Left ventricle myocardium inferior (tissue), 1 donor: Measurements from ENCODE around the gene CARD16. TPM values are rescaled to one million over a fixed set of nuclear protein-coding genes. Genes with fewer than 3 reads are reported as not detected.

ENCODE experiments used
- DNase-seq: peaks from one replicate; pipeline ENCODE4 v3.0.0-alpha.2; 2020
- H3K27ac ChIP-seq: fragments of 200-600 bp; replicated peaks from 2 replicates; pipeline ENCODE4 v1.8.0; 2021
- H3K27me3 ChIP-seq: fragments of 200-600 bp; 2 replicates; pipeline ENCODE4 v1.8.0; 2021; ENCODE audit warnings: low read depth
- H3K36me3 ChIP-seq: fragments of 200-600 bp; 2 replicates; pipeline ENCODE4 v1.8.0; 2021
- H3K4me1 ChIP-seq: fragments of 200-600 bp; 2 replicates; pipeline ENCODE4 v1.8.0; 2021
- H3K4me3 ChIP-seq: fragments of 200-600 bp; 2 replicates; pipeline ENCODE4 v1.8.0; 2021; ENCODE audit warnings: mild to moderate bottlenecking, moderate library complexity
- H3K9me3 ChIP-seq: fragments of 200-600 bp; replicated peaks from 2 replicates; pipeline ENCODE4 v1.8.0; 2021
- intact Hi-C: fragments of 100-400 bp; cut with micrococcal nuclease; formaldehyde crosslinking; loops from one replicate; pipeline ENCODE4 v1.11.0; 2022
- total RNA-seq: library from RNA; stranded (reverse); fragmentation: NEBNext Ultra II Directional; extraction: Animal tissue kit (Norgen Biotek cat#: 25700); gene quantifications from one replicate; pipeline ENCODE4 v1.2.1, GENCODE V29; 2021
- TF ChIP-seq, protein P1 (sequence below): fragments of 200-600 bp; IDR thresholded peaks from 2 replicates; pipeline ENCODE4 v1.8.0; 2021; ENCODE audit warnings: antibody characterized with exemption, mild to moderate bottlenecking, borderline replicate concordance
- donor health status: DM: no; HTN: yes; CAD: no; lungs with severe emphysema.

The CARD16 gene
- total RNA-seq, 1 donor from 2014 or later = 8.3 TPM

DNA sequence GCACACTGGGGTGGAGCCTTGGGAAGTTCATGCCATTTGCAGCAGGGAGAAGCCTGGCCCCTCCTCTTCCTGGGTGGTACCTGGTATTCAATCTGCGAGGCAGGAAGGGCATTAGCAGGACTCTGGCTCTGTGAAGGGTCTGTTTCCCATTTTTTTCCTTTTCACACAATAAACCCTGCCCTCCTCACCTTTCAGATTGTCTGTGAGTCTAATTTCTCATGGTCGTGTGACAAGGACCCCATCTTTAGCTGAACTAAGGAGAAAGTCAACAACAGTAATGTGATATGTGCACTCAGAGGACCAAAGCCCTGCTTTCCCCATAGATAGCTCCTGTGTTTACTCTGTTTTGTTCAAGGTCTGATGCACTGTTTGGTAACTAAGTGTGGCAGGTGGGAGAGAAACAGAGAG, 50.1 kb downstream of the CARD16 start:
- intact Hi-C loops = no loop called here
- Histone ChIP-seq H3K27me3 (no peaks in the 10 kb centered on the region), H3K27ac (no peak overlapping the region), H3K4me1 (no peaks in the 10 kb centered on the region), H3K9me3 (no peaks in the 10 kb centered on the region), H3K36me3 (no peaks in the 10 kb centered on the region), H3K4me3 (no peak overlapping the region)
- TF ChIP-seq, protein P1, sequence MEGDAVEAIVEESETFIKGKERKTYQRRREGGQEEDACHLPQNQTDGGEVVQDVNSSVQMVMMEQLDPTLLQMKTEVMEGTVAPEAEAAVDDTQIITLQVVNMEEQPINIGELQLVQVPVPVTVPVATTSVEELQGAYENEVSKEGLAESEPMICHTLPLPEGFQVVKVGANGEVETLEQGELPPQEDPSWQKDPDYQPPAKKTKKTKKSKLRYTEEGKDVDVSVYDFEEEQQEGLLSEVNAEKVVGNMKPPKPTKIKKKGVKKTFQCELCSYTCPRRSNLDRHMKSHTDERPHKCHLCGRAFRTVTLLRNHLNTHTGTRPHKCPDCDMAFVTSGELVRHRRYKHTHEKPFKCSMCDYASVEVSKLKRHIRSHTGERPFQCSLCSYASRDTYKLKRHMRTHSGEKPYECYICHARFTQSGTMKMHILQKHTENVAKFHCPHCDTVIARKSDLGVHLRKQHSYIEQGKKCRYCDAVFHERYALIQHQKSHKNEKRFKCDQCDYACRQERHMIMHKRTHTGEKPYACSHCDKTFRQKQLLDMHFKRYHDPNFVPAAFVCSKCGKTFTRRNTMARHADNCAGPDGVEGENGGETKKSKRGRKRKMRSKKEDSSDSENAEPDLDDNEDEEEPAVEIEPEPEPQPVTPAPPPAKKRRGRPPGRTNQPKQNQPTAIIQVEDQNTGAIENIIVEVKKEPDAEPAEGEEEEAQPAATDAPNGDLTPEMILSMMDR = no peak
- no peak for DNase-seq

DNA sequence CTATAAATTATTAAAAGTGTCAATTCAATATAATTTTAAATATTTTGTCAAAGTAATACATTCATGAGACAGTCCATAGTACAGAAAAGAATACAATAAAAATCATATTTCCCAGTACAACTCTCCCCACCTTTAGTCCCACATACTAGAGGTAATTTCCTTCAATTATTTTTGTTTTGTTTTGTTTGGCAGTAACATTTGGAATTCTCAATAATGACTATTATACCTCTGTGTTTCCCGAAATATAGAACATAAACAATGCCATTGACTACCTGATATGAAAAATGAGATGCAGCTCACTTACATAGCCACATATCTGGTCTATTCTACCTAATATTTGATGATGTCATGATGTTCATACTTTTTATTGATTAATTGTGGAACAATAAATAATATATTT, 52.4 kb downstream of the CARD16 start:
- Histone ChIP-seq H3K27me3 (no peaks in the 10 kb centered on the region), H3K27ac (no peak overlapping the region), H3K4me1 (no peaks in the 10 kb centered on the region), H3K9me3 (peaks cover 22% of the 10 kb centered on the region), H3K36me3 (no peaks in the 10 kb centered on the region), H3K4me3 (no peak overlapping the region)
- intact Hi-C loops = no loop called here
- no peak for DNase-seq
- TF ChIP-seq, protein P1 = no peak

DNA sequence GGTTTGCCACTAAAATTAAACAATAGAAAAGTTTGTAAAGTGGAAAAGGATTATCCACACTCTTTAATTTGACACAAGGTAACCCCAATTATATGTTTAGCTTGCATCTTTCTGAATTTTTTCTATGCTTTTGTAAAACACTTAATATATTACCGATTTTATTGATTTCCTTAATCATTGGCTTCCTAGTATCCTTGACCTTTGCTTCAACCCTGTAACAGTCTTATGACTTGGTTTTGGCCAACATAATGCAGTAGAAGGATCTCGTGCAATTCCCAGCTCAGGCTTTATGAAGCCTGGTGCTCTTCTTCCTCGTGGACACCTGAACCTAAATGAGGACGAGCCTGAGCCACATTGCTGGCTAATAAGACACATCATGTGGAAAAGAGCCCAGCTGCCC, 53.1 kb downstream of the CARD16 start:
- Histone ChIP-seq H3K4me1 (no peaks in the 10 kb centered on the region), H3K4me3 (no peak overlapping the region), H3K27ac (no peak overlapping the region), H3K27me3 (no peaks in the 10 kb centered on the region), H3K9me3 (peaks cover 28% of the 10 kb centered on the region), H3K36me3 (no peaks in the 10 kb centered on the region)
- DNase-seq = no peak
- intact Hi-C loops = no loop called here
- TF ChIP-seq, protein P1 = no peak

Other genes with a start within 250 kb of the CARD16 start
- not detected for gene CASP12, start 146.9 kb downstream of the CARD16 start, total RNA-seq
- gene CASP4, start 76.8 kb downstream of the CARD16 start, total RNA-seq = 13.9 TPM
- gene CASP5, start 22.2 kb downstream of the CARD16 start, total RNA-seq = not detected
- gene CASP1, start 10.2 kb downstream of the CARD16 start, total RNA-seq = 11.8 TPM
- 0.63 TPM for gene CARD18, start 94.4 kb upstream of the CARD16 start, total RNA-seq